Vagina (tissue), 2 donors: ENCODE data around the gene ENTPD7. TPM values are rescaled to one million over a fixed set of nuclear protein-coding genes. Genes with fewer than 3 reads are reported as not detected.
A peak's percentile ranks its signal among the peaks of the same experiment; 100 is the strongest.

ENCODE experiments used
- DNase-seq, 2 donors: peaks; one replicate each; pipeline ENCODE4 v3.0.0-alpha.2; 2017; ENCODE audit errors: extremely low spot score in 2 of 2
- H3K27ac ChIP-seq: fragments of 200-600 bp; sonication (generic); one replicate; pipeline ENCODE4 v1.5.1; 2019
- H3K27me3 ChIP-seq: fragments of 200-600 bp; sonication (generic); one replicate; pipeline ENCODE4 v1.5.1; 2019
- H3K36me3 ChIP-seq, 2 donors: fragments of 200-600 bp; sonication (generic); one replicate each; pipeline ENCODE4 v1.5.1; 2017 to 2019
- H3K4me1 ChIP-seq: fragments of 200-600 bp; sonication (generic); one replicate; pipeline ENCODE4 v1.5.1; 2019
- H3K4me3 ChIP-seq, 2 donors: fragments of 200-600 bp; sonication (generic); 1 replicate in 1 of 2; 2 replicates in 1 of 2; pipeline ENCODE4 v1.5.1; 2016 to 2019
- H3K9me3 ChIP-seq: fragments of 200-600 bp; sonication (generic); one replicate; pipeline ENCODE4 v1.5.1; 2019
- CTCF ChIP-seq, 3 experiments: fragments of 450-650 bp in 2 of 3; fragments of 200-600 bp in 1 of 3; sonication (generic) in 1 of 3; IDR thresholded peaks; one replicate each; pipeline ENCODE4 v1.5.1; 2017 to 2019; ENCODE audit warnings: antibody characterized with exemption in 3 of 3, mild to moderate bottlenecking in 2 of 3, moderate library complexity in 2 of 3
- POLR2A ChIP-seq, 2 donors: fragments of 450-650 bp; IDR thresholded peaks; one replicate each; pipeline ENCODE4 v1.6.1; 2017; ENCODE audit warnings: antibody characterized with exemption in 2 of 2, mild to moderate bottlenecking in 2 of 2, moderate library complexity in 2 of 2
- POLR2AphosphoS5 ChIP-seq, 2 donors: sonication (generic); formaldehyde crosslinking; IDR thresholded peaks; one replicate each; pipeline ENCODE4 v1.9.0; 2017; ENCODE audit warnings: antibody characterized with exemption in 2 of 2, mild to moderate bottlenecking in 2 of 2, low read depth in 1 of 2; ENCODE audit not compliant: insufficient read depth in 1 of 2
- intact Hi-C: fragments of 100-400 bp; cut with DNase I; formaldehyde crosslinking; loops from one replicate; pipeline ENCODE4 v1.15.1; 2023
- total RNA-seq: library from RNA; depleted of rRNA; stranded (reverse); fragments of >200 nt; gene quantifications from one replicate; pipeline ENCODE4 v1.2.3, GENCODE V29; 2016

Gene ENTPD7
- total RNA-seq, 1 donor from 2014 or later: 6.6 TPM

GRCh38 chr10:99676426-99676825 is 17.1 kb downstream of the ENTPD7 start:
- intact Hi-C loops: no loop called here
- H3K4me1 ChIP-seq: peaks cover 10% of the 10 kb centered on the region
- H3K27ac ChIP-seq: no peak overlapping the region
- no peaks in the 10 kb centered on the region for H3K27me3 ChIP-seq
- H3K36me3 ChIP-seq: peaks cover 0 to 17% of the 10 kb centered on the region in 2 donors
- DNase-seq: no peak
- no peak for TF ChIP-seq POLR2AphosphoS5 (IDR thresholded peaks at IDR 0.05; ENCODE audit: insufficient read depth in 1 of 2, low read depth in 1 of 2)
- TF ChIP-seq POLR2A (IDR thresholded peaks at IDR 0.05): no peak
- TF ChIP-seq CTCF (IDR thresholded peaks at IDR 0.05): no peak
- no peaks in the 10 kb centered on the region for H3K9me3 ChIP-seq
- H3K4me3 ChIP-seq: no peak overlapping the region

GRCh38 chr10:99676895-99677294 is 17.6 kb downstream of the ENTPD7 start:
- peaks cover 10% of the 10 kb centered on the region for H3K4me1 ChIP-seq
- H3K9me3 ChIP-seq: no peaks in the 10 kb centered on the region
- no peak overlapping the region for H3K27ac ChIP-seq
- no peak for TF ChIP-seq POLR2A (IDR thresholded peaks at IDR 0.05)
- TF ChIP-seq CTCF (IDR thresholded peaks at IDR 0.05): no peak
- TF ChIP-seq POLR2AphosphoS5 (IDR thresholded peaks at IDR 0.05; ENCODE audit: insufficient read depth in 1 of 2, low read depth in 1 of 2): no peak
- no peak overlapping the region for H3K4me3 ChIP-seq
- intact Hi-C loops: no loop called here
- no peak for DNase-seq
- H3K36me3 ChIP-seq: peaks cover 0 to 17% of the 10 kb centered on the region in 2 donors
- no peaks in the 10 kb centered on the region for H3K27me3 ChIP-seq

GRCh38 chr10:99678921-99679320 is 19.6 kb downstream of the ENTPD7 start:
- Histone ChIP-seq H3K27me3 (no peaks in the 10 kb centered on the region), H3K36me3 (peaks cover 0 to 17% of the 10 kb centered on the region in 2 donors), H3K4me3 (no peak overlapping the region), H3K27ac (no peak overlapping the region), H3K4me1 (peaks cover 10% of the 10 kb centered on the region), H3K9me3 (no peaks in the 10 kb centered on the region)
- no peak for TF ChIP-seq CTCF (IDR thresholded peaks at IDR 0.05)
- TF ChIP-seq POLR2AphosphoS5 (IDR thresholded peaks at IDR 0.05; ENCODE audit: insufficient read depth in 1 of 2, low read depth in 1 of 2): no peak
- TF ChIP-seq POLR2A (IDR thresholded peaks at IDR 0.05): no peak
- intact Hi-C loops: no loop called here
- no peak for DNase-seq

- Histone ChIP-seq H3K4me3 (no peak overlapping the region), H3K9me3 (no peaks in the 10 kb centered on the region), H3K27ac (no peak overlapping the region), H3K36me3 (peaks cover 0 to 17% of the 10 kb centered on the region in 2 donors), H3K27me3 (no peaks in the 10 kb centered on the region), H3K4me1 (no peaks in the 10 kb centered on the region)
- TF ChIP-seq POLR2A (IDR thresholded peaks at IDR 0.05) (no peak), POLR2AphosphoS5 (IDR thresholded peaks at IDR 0.05; ENCODE audit: insufficient read depth in 1 of 2, low read depth in 1 of 2) (peak in 1 of 2 donors; percentile 70)
- intact Hi-C loops: no loop called here
- DNase-seq: no peak
These were observed 22.2 kb downstream of the ENTPD7 start for GRCh38 chr10:99681553-99681952.

- Histone ChIP-seq H3K4me3 (no peak overlapping the region), H3K9me3 (no peaks in the 10 kb centered on the region), H3K4me1 (no peaks in the 10 kb centered on the region), H3K27me3 (no peaks in the 10 kb centered on the region), H3K36me3 (peaks cover 0 to 17% of the 10 kb centered on the region in 2 donors), H3K27ac (no peak overlapping the region)
- intact Hi-C loops: no loop called here
- DNase-seq: no peak
- no peak for TF ChIP-seq CTCF (IDR thresholded peaks at IDR 0.05)
- TF ChIP-seq POLR2A (IDR thresholded peaks at IDR 0.05): no peak
- TF ChIP-seq POLR2AphosphoS5 (IDR thresholded peaks at IDR 0.05; ENCODE audit: insufficient read depth in 1 of 2, low read depth in 1 of 2): no peak
These were observed 22.7 kb downstream of the ENTPD7 start for GRCh38 chr10:99682032-99682431.
